Measurements from ENCODE around the gene NUDT22.
A peak's percentile ranks its signal among the peaks of the same experiment; 100 is the strongest.

NUDT22 gene

GRCh38 chr11:64207256-64208085 is 18.6 kb upstream of the NUDT22 start:
- DNase-seq, result peak; percentile 61

- no peak for DNase-seq
These were observed 17.8 kb upstream of the NUDT22 start for GRCh38 chr11:64208086-64208795.

GRCh38 chr11:64208796-64209562 is 17.1 kb upstream of the NUDT22 start:
- DNase-seq, result no peak

GRCh38 chr11:64209563-64209843 is 16.6 kb upstream of the NUDT22 start:
- no peak for DNase-seq

- no peak for DNase-seq
These were observed 15.6 kb upstream of the NUDT22 start for GRCh38 chr11:64210301-64211020.

- DNase-seq, result no peak
These were observed 14.7 kb upstream of the NUDT22 start for GRCh38 chr11:64211181-64211872.

- no peak for DNase-seq
These were observed 9.2 kb upstream of the NUDT22 start for GRCh38 chr11:64216879-64217278.

- DNase-seq, result no peak
These were observed 7.3 kb upstream of the NUDT22 start for GRCh38 chr11:64218628-64219353.

- DNase-seq, result no peak
These were observed 6.8 kb upstream of the NUDT22 start for GRCh38 chr11:64219354-64219684.

GRCh38 chr11:64219755-64220154 is 6.3 kb upstream of the NUDT22 start:
- no peak for DNase-seq

- DNase-seq, result no peak
These were observed 5.8 kb upstream of the NUDT22 start for GRCh38 chr11:64220271-64220670.

- DNase-seq, result no peak
These were observed 5.3 kb upstream of the NUDT22 start for GRCh38 chr11:64220798-64221197.

GRCh38 chr11:64222651-64223000 is 3.4 kb upstream of the NUDT22 start:
- DNase-seq, result no peak

- no peak for DNase-seq
These were observed 2.9 kb upstream of the NUDT22 start for GRCh38 chr11:64223001-64223651.

GRCh38 chr11:64224151-64224890 is 1.8 kb upstream of the NUDT22 start:
- DNase-seq, result no peak

GRCh38 chr11:64224891-64225607 is 1.0 kb upstream of the NUDT22 start:
- DNase-seq, result no peak

GRCh38 chr11:64226507-64227051 is 505 bp downstream of the NUDT22 start:
- peak; percentile 41 for DNase-seq

GRCh38 chr11:64227405-64227956 is 1.4 kb downstream of the NUDT22 start:
- no peak for DNase-seq

- DNase-seq, result no peak
These were observed 3.1 kb downstream of the NUDT22 start for GRCh38 chr11:64229090-64229743.

Data from activated CD4-positive, alpha-beta T cell treated with anti-CD3 and anti-CD28 coated beads, Interleukin-2, amount 50 U/mL, for 1 hour (primary cell).